SW480 (cell line): ENCODE results near the gene THSD4.

Experiments
- DNase-seq: peaks from one replicate; pipeline ENCODE4 v3.0.0-alpha.2; 2016; ENCODE audit warnings: low spot score

Gene THSD4

DNA sequence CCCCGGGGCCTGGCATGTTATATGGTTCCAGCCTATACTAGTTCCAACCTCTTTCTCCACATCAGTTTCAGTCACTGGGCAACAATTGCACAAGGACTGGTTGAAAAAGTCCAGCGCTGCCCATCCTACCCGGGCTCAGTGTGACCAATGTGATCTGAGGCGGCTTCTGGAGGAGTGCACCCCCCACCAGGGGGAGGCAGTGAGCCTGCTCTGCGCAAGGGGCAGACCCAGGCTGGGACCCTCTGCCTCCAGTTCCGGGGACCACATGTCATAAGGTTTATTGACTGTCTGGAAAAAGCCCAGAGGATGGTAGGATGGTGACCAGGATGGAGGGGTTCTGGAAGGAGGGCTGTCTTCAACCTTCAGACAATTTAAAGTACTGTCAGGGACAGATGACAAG lies 669.4 kb downstream of the THSD4 start:
- no peak for DNase-seq

DNA sequence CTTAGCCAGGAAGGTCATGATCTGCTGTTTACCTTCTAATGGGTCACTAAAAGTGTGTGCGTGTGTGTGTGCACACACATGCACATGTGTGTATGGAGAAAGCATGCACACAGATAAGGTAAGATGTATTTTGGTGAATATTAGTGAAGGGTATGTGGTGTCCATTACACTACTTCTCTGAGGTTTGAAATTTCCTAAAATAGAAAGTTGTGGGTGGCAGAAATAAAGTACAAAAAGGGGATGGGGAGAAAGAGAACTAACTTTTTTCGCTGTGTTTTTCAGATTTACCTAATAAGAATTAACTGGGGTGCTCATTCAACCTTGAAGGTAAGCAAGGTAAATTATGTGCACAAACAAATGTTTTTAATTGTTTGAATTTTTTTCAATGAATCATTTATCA lies 670.7 kb downstream of the THSD4 start:
- no peak for DNase-seq

GRCh38 chr15:71786673-71787072 lies 671.4 kb downstream of the THSD4 start:
- no peak for DNase-seq

- DNase-seq: no peak
Observed at GRCh38 chr15:71788646-71789579, 673.6 kb downstream of the THSD4 start.

- DNase-seq: no peak
Observed at GRCh38 chr15:71789616-71790015, 674.3 kb downstream of the THSD4 start.

DNA sequence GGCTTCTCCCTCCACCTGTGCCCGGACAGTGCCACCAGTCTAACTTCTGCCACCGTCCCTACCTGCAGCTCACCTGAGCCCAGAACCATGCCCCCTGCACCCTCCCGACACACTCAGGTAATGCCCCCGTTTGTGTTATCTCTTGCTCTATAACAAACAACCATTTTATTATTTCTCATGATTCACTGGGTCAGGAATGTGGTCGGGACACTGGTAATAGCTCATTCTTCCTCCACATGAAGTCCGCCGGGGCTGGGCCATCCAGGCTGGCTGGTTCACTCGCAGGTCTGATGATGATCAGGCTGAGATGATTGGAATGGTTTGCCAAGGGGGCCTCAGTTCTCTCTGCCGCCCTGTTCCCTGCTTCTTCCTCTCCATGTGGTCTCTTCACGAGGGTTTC lies 674.8 kb downstream of the THSD4 start:
- DNase-seq: peak; percentile 40

GRCh38 chr15:71791975-71792374 lies 676.7 kb downstream of the THSD4 start:
- DNase-seq: no peak

DNA sequence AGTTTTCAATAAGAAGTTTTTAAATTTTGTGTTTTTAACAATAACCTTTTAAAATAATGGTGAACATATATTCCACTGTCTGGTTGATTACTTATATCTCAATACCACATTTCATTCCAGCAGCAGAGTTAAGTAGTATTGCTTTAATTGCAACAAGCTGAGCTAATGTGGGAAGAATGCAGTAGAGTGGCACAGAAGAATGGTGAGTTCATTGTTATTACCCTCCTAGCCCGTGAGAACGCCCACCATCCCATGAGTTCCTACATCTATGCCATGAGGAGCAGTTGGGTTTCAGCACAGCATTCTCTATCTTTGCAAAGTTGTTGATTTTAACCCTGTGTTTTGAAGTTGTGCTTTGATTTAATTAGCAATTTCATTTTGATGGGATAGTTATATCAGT lies 677.2 kb downstream of the THSD4 start:
- peak; percentile 53 for DNase-seq

DNA sequence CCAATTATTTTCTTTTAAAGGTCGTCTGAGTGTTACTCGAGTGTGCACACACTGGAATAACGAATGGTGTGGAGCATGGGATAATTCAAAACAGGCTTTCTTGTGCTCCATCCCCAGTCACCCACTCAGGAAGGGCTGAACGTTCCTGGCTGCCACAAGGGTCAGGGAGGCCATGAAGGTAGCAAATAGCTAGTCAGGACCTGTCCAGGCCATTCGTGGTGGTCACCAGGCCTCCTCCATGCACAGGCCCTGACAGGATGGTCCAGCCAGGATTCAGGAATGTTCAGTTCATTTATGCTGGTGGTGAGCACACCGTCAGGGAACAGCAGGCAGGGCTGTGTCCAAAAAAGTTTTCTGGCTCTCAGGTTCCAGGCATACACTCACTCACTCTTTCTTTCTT lies 683.4 kb downstream of the THSD4 start:
- no peak for DNase-seq

- DNase-seq: no peak
Observed at GRCh38 chr15:71800190-71800589, 684.9 kb downstream of the THSD4 start.

DNA sequence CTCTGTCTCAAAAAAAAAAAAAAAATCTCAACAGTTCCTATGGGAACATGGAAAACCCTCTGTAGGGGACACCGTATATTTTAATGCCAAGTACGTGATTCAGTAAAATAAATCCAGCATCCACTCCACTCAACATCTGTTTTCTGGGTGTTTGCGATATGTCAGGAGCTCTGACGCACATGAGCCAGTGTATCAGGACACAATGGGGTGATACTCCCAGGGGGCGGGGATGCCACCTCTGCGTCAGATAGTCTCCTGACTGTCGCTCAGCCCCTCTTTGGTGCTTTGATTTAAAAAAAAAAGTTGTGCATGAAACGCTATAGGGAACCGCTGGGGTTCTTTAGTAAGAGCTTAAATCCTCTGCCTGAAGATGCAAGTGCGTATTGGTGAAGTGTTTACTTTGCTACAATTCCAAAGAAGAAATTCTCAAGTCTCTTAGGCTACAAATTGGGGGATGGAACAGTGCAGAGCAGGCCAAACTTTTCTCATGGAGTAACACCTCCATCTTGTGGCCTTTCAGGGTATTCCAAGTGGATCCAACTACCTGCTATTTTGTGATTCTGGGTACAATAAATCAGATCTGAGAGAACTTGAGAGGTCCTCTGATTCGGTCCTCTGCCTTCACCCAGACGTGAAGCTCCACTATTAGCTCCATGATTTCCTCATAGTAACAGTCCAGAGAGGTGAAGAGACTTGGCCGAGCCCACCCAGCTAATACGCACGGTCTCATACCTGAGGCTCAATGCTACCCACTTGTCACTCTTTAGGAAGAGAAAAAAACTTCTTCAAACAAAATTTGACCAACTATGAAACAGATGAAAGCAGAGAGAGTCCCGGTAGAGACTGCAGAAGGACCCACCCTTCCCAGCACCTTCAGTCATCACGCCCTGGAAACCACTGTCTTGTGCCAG lies 685.8 kb downstream of the THSD4 start:
- peak; percentile 54 for DNase-seq

GRCh38 chr15:71801935-71802655 lies 686.8 kb downstream of the THSD4 start:
- DNase-seq: no peak

DNA sequence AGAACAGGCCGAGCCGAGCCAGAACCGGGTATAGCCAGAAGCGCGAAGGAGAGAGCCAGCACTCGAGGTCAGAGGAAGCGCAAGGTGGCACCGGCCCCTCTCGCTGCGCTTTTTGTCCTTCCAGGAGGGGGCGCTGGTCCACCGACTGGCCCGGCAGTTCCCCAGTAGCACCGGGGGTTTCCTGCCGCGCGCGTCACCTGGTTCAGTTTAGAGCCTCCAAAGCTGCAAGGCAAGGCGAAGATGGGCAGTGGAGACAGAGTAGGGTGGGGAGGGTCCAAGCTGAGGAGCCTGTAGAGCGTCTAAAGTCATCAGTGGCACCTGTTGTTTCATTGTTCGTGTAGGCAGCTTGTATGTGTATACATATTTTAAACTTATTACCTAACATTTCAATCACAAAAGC lies 687.5 kb downstream of the THSD4 start:
- no peak for DNase-seq

DNA sequence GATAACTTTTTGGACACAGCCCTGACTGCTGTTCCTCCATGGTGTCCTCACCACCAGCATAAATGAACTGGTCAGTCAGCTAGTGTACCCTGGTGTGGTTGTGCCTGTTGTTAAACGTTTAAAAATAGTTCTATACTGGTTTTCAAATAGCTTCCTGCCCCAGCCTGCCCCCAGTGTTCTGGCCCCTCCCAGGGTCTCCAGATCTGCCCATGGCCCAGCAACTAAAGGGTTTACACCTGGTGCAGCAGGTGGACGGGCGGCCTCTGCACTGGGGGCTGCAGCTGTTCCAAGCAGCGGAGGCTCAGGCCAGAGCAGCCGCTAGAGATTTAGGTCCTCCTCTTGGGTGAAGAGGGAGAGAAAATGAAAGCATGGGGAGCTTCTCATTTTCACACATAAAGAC lies 689.0 kb downstream of the THSD4 start:
- no peak for DNase-seq

GRCh38 chr15:71804695-71805470 lies 689.6 kb downstream of the THSD4 start:
- DNase-seq: no peak

DNA sequence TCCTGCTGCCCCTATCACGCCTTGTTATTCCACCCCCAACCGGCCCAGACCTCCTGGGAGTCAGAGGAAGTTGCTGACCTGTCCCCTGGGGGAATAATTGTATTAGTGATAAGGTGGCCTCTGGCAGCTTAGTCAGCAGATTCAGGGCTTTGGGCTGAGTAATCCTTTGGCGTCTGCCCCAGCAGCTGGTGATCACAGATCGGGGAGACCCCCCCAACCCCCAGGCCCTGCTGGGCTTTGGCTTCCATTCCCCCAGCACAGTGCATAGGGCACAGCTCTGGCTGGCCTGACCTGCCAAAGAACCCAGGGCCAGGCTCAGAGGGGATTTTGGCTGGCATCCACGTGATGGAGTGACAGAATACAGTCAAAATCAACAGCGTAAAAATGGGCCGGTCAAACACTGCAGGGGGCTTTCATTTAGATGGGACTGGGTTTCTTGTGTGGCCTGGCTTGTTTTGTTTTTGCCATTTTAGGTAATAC lies 691.2 kb downstream of the THSD4 start:
- no peak for DNase-seq

DNA sequence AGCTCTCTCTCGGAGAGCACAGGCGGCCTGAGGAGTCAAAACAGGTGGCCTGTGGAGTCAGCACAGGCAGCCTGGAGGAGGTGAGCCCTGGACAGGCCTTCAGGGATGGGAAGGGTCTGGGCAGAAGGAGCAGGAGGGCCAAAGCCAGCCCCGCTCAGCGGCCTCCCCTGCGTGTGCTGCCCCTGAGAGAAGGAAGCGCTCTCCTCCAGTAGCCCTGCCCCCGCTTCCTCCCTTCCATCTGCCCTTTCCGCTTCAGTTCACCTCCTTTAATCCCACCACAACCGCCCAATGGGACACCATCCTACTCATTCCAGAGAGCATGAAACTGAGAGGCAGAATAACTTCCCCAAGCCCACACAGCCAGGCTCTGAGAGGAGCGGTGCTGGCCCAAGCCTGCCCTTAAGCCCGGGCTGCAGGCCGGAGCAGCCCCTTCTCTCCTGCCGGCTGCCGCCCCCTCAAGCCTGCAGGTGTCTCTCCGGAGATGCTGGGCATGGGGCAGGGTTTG lies 691.9 kb downstream of the THSD4 start:
- no peak for DNase-seq

GRCh38 chr15:71807691-71808091 lies 692.4 kb downstream of the THSD4 start:
- no peak for DNase-seq

DNA sequence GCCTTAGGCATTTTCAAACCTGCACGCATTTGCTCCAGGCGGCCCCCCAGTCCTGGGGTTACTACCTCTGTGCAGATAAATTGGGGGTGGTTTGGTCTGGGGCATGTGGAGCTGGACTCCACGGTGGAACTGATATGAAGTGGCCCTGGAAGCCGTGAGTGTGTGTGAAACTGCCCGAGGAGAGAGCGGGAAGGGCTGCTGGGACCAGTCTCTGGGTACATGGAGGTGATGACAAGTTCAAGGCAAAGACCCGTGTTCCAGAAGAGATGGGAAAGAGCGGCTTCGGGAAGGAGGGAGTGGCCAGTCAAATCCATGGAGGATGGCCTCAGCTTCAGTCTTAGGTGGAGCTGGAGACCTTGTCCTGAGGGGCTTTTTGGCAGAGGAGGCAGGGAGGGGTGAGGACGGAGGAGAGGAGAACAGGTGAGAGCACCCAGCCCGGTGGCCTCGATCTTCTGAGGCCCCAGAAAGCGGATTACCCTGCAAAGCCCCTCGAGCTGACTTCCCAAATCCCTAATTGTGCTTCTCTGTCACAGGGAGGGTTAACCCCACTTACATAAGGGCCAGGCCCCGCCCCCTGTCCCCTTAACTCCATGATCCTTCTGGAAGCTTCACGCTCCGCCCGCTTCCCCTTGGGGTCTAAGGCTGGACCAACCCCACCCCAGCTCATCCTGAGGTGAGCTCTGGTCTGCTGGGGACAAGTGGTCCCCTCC lies 693.2 kb downstream of the THSD4 start:
- no peak for DNase-seq

GRCh38 chr15:71809346-71809745 lies 694.1 kb downstream of the THSD4 start:
- DNase-seq: no peak
